HG02642 (cell line): ENCODE measurements around the gene LACTB.

Experiments used
- ATAC-seq: cut with Tn5 transposase; IDR thresholded peaks from one replicate; pipeline ENCODE4 v1.9.1; 2021; ENCODE audit warnings: mild to moderate bottlenecking; ENCODE audit not compliant: unreplicated experiment, poor library complexity

Gene LACTB

DNA sequence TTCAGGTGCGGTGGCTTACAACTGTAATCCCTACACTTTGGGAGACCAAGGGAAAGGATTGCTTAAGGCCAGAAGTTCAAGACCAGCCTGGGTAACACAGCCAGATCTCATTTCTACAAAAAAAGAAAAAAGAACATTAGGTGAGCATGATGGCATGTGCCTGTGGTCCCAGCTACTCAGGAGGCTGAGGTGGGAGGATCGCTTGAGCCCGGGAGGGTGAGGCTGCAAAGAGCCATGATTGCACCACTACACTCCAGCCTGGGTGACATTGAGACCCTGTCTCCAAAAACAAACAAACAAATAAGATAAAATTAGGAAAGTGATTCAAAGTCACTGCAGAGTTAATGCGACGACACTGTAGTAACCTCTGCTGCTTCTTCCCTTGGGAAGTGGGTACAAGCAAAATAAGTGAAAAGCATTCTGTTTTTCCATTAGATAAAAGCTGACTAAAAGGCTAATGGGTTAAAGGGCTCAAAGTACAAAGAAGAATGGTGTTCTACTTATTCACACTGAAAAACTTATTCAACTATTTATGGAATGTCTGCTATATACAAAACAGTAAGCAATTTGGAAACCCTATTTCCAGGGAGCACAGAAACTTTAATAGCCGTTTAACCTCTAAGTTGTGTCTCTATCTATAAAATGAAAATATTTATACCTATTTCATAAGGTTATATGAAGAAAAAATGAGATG lies 43.7 kb downstream of the LACTB start:
- ATAC-seq, result no peak

DNA sequence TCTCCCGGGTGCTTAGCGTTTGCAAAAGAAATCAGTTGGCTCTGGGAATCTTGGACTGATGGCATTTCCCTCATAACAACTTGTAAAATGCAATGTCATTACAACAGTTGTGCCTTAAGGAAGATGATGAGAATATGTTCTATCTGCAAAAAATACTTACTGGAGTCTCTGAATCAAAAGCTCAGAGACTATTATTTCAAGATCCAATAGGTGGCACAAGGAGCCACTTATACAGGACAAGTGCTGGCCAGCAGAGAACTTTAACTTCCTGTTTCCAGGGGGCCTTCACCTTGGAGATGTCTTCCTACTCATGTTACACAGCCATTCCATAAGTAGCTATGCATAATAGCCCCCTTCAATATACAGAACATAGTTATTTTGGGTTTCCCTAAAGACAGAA lies 44.6 kb downstream of the LACTB start:
- no peak for ATAC-seq

DNA sequence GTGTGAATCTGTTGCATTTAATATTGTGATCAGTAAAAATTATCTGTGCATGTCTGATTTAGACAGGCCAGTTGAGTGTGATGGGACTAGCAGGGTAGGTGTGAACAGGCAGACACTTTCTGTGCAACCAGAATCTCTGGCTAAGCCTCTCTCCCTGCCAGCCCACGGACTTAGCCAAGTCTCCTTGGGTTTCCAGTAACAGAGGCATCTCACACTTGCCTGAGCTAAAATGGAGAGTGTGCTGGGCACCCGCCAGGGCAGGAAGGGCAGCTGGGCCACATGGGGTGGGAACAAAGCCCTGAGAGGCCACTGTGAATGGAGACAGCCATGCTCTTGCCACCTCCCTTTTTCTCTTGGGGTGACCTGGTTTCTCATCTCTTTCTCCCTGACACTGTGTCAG lies 48.1 kb downstream of the LACTB start:
- ATAC-seq, result no peak

DNA sequence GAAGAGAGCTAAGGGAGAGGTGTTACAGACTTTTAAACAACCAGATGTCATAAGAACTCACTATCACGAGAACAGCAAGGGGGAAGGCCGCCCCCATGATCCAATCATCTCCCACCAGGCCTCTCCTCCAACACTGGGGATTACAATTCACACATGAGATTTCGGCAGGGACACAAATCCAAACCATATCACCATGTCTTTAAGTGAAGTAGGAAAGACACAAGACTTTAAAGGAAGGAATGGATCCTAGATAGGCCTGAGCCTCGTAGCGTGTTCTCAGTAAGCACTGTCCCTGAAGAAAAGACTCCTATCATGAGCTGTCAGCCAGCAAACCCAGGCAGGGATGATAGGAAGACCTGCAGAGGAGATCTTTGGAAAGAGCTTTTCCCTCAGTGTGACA lies 50.7 kb downstream of the LACTB start:
- ATAC-seq, result no peak

DNA sequence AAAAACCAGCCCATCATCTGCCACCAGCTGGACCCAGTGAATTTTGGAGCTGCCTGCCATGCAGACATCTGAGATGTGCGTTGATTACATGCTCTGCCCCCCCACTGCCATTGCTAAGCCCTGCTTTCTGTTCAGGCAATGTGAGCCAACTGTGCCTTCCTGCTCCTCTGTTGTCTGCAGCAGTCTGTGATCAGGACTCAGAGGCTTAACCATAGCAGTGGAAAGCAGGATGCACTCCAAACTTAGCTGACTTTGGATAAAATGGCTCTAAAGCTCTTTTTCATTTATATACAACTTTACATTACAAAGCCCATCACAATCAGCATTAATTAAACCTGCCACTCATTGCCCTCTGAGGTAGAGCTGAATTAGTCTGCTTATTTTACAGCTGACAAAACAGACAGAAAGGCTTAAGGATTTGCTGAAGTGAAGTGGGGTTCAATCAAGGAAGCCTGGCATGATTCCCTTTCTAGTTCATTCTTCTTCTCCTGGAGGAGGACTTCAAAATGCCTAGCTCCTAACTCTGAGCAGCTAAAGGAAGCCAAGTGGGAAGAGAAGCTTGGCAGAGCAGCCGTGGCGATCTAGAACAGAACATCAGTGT lies 51.3 kb downstream of the LACTB start:
- ATAC-seq, result no peak

DNA sequence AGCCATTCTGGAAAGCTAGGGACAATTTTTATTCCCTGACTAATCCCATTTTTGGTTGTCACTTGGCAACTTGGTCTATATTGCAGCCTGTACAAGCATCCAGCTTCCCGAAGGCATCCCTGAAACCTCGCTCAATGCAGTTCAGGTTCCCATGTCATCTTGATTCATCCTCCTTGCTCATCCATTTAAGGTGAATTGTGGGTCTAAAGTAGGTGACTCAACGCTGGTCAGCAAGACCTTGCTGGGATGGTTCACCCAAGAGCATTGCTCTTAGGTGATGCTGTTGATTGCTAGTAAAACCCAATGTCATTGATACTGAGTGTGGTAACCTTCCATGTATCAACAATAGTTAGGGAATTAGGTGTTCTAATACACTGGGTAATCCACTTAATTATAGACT lies 54.6 kb downstream of the LACTB start:
- ATAC-seq, result no peak

DNA sequence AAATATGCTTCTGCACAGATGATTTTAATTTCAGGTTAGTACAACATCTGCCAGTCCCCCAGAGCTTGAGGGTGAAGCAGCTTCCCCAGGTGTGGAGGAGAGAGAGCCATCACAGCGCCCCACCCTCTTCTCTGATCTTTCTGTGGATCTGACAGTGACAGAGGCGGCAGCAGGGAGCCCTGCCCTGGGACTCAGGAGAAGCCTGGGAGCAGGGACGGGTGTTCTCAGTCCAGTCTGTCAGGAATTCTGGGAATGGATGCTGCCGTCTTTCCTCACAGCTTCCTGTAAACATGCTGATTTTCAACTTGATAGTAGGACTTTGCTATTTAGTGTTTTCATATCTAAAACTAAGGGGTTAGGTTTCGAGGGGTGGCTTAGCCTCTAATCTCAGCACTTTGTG lies 56.4 kb downstream of the LACTB start:
- ATAC-seq, result no peak

DNA sequence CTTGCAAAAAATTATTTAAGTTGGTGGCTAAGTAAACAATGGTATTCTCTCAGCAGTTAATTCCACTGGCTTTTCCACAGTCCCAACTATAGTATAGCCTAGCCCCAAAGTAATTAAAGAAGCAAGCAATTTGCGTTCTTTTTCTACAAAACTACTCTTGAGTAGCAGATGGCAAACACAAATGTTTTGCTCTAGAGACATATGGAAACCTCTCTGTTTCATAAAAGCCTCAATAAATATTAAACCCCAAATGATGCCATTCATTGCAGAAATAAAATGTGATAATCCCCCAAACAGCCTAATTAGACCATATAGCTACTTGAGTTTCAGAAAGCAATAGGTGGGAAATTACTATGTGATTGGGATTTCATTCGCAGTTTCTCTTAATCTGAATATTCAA lies 59.1 kb downstream of the LACTB start:
- ATAC-seq, result no peak

DNA sequence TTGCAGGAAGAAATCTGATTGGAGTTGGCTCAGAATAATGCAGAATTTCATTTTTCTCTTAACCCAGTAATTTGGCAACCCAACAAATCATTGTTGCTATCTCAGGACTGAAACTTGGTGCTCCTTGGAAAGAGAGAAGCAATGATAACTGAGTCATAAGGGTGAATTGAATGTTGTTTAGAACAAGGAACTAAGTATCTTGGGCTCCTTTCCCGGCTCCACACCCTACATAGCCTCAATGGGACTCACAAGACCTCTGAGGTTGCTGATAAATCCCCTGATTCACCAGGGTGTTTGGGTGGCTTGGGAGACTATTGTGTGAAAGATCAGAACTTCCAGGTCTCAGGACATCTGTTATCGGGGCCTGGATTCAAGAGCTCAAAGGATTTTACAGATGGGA lies 60.0 kb downstream of the LACTB start:
- no peak for ATAC-seq

DNA sequence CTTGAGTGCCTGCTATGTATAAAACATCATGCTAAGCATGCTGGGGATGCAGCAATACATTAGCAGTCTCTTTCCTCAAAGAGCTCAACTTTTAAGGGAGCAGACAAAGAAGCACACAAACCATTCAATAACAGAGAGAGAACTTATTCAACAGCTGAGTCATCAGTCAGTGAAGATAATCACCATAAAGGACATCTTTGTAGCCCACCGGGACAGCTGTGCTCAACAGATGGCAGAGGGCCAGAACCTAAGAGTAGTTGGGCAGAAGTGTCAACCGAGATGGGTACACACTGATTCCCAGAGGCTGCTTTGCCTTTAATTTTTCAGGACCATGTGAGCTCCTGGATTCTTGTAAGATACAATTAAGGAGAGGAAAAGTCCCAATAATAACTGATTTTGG lies 63.5 kb downstream of the LACTB start:
- ATAC-seq, result no peak

DNA sequence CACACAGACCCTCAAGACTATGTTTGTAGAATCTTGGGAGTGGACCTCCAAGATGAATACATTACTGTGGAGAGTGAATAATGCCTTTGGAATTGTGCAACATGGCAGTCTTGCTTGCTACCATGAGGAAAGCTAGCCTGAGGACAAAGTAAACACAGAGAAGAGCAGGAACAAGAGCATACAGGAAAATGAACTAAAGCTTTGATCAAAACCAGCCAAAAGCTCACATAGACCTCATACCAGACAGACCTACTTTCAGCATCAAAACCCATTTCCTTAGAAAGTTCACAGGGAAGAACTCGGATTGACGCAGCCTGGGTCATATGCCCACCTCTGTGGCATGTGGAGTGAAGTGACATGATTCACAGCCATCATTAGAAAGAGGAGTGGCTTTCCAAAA lies 64.4 kb downstream of the LACTB start:
- no peak for ATAC-seq

DNA sequence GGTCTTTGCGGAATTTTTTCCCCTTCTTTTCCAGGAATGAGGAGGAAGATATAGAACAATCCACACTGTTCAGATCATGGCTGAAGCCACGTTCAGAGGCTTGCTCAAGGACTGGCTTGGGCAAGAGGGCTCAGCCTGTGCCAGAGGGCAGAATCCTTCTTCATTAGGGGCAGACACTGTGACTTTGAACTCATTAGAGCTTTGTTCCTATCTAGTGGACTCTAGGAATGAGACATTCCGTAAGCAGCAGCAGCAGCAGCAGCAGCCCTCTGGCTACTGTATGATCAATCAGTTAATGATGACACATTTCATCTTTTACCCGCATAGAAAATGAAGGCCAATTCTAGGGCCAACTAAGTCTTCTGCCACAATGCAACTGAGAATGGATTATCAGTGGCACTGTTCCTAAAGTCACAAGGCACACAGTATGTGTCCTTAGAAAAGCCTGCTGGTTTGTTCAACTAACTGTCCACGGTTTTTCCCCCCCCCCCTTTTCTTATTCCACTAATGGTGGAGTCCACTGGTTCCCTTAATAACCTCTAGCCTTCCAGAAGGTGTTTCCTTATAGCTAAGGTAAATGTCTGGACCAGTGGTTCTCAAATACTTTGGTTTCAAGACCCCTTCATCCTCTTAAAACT lies 66.0 kb downstream of the LACTB start:
- ATAC-seq, result no peak

DNA sequence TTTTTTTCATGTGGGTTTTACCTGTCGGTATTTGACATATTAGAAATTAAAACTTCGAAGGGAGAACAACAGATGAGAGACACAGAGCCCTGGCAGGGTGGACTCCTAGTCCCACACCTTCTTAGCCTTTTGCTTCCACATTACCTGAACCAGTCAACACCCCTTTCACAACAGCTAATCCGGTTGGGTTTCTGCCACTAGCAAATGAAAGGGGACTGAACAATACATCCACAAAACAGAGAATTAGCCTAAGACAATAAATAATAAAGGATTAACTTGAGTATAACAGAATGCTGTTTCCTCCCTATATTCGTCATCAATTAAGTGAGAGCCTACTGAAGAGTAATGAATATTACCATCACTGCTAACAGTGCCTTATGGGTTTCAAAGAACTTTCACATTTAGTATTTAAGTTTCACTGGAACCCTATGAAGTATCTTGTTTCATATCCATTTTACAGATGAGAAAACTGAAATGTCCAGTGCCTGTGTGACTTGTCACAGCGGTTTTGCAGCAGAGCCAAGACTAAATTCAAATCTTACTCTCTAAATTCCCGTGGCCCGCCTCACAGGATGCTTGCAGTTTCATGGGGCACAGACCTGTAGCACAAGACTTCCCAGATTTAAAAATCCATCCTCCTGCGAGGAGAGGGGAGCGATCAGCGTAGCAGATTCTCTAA lies 66.7 kb downstream of the LACTB start:
- ATAC-seq, result no peak

DNA sequence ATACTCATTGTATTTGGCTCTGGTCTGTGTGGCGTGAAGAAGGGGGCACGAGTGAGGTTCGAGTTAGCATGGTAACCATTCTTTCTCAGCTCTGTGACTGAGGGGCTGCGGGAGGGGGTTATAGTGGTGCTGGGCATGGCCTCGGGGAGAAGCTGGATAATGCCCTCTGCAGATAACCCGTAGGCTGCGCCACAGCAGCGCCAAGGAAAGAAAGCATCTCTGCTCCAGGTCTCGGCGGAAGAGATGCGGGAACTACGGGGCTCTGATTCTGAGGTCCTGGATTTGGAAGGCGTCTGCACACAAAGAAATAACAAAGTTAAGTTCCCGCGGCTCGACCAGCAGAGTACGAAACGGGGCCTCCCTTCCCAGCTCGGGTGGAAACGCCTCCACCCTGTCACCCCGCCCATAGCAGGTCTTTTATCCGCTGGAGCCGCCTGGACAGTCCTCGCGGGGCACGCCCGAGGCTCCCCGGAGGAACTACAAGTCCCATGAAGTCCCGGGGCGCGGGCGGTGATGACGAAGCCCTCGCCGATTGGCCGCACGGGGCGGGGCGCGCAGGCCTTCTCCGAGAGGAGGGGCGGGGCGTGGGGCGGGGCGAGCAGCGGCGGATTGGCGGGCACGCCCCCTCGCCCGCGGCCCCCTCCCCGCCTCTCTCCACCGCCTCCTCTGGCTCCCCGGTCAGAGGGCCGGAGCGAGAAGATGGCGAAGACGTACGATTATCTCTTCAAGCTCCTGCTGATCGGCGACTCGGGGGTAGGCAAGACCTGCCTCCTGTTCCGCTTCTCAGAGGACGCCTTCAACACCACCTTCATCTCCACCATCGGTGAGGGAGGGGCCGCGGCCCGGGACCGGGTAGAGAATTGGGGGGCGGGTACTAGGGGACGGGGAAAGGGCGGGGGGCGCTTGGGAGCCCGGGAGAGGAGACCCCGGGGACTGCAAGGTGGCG lies 67.5 kb downstream of the LACTB start, which contains the start of gene RAB8B:
RAB8B (plus strand) TSS at position 681 of the 946 bp plus-strand sequence; CDS start at position 700, 19 bp downstream.
- ATAC-seq, result peak; percentile 90

DNA sequence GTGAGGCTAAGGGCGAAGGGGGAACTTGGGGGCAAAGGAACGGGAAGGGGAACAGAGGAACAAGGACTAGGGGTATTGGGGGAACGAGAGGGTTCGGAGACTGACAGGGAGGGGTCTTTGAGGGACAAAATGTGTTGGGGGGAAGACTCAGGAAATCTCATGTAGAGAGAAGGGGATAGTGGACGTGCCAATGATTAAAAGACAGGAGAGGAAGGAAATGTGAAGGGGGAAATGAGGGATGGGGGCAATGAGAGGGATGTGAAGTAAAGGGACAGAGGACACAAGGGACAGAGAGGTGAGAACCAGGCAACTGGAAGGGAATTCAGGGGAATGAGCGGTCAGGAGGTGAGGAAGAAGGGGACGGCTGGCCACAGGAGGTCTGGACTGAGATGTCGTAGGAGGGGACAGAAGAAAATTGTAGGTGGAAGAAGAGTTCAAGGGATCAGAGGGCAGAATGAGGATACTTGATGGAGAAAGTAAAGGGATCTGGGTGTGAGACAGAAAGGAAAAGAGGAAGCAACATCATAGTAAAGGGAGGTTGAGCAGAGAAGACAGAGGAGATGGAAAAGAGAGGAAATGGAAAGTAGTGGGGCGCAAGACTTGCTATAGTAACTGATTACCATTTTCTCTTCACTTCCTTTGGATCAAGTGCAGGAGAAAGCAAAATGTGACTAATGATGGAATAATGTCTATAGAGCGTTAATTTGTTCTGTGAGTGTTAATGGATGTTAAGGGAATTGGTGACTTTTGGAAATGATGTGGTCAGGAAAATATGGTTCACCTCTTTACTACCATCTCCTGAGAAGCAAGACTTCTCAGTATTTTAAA lies 68.5 kb downstream of the LACTB start:
- ATAC-seq, result no peak

DNA sequence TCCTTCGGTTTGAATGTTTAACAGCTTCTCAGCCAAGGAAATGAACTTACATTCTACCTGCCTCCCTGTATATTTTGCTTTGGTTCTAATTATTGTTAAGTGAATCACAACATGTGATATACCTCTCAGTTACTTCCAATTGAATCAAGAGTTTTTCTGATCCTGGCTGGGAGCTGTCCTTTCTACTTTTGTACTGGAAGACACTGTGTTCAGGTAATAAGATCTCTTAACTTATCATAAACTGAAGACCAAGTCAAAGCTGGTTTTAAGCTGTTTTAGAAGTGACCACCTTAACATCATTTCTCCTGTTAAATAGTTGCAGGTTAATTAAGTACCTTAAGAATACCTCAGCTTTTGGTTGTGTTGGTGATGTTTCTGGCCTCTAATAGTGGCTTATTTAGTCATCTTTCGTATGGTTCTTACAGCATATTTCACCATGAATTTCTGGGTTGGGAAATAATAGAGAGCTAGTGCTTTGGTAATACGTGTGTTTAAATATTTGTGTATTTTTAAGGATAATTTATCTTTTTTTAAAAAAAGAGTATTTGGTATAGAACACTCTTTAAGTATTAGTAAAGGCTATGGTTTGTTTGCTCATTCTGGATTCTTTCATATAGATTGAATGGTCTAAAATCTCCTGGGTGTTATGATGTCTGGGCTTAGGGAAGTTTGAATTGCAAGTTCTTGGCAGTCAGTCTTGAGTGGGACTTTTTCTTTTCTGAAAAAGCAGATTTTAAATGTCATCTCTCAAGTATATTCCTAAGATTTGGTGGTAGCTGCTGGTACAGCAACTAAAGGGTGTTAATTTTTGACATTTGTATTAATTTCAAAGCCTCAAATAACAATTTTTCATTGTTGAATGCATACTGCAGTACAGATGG lies 69.3 kb downstream of the LACTB start:
- no peak for ATAC-seq
